HepG2 (cell line): ENCODE results near the gene YIF1A.

Experiments
- CBX5 ChIP-seq: sonication (generic); formaldehyde crosslinking; IDR thresholded peaks from 2 replicates; pipeline ENCODE4 v1.4.0; 2020; ENCODE audit warnings: missing genetic modification reagents, borderline replicate concordance
- FOXA1 ChIP-seq, 2 experiments: fragments of 450-650 bp in 1 of 2; sonication (generic) in 1 of 2; formaldehyde crosslinking in 1 of 2; IDR thresholded peaks; 2 replicates each; pipeline versions ENCODE4 v1.4.0 to v1.6.1; 2016 to 2020; ENCODE audit warnings: missing genetic modification reagents in 1 of 2
- SIN3A ChIP-seq: IDR thresholded peaks from 2 replicates; pipeline ENCODE4 v1.6.1; 2011; ENCODE audit warnings: low read depth, mild to moderate bottlenecking, control low read depth, low read length, borderline replicate concordance
- SRF ChIP-seq: IDR thresholded peaks from 2 replicates; pipeline ENCODE4 v1.6.1; 2011; ENCODE audit warnings: mild to moderate bottlenecking, low read depth, low read length, moderate library complexity
- SUZ12 ChIP-seq: fragments of 150-350 bp; IDR thresholded peaks from 2 replicates; pipeline ENCODE4 v1.6.1; 2014; ENCODE audit warnings: low read depth, low read length
- TAF15 ChIP-seq: fragments of 200-400 bp; formaldehyde crosslinking; IDR thresholded peaks from one replicate; pipeline ENCODE4 v1.6.1; 2018; ENCODE audit warnings: mild to moderate bottlenecking, low read depth, low read length; ENCODE audit not compliant: poor library complexity, severe bottlenecking
- ZBTB33 ChIP-seq: sonication (generic); formaldehyde crosslinking; IDR thresholded peaks from 2 replicates; pipeline ENCODE4 v1.4.0; 2020; ENCODE audit warnings: missing genetic modification reagents
- ZFP82 ChIP-seq: sonication (generic); formaldehyde crosslinking; IDR thresholded peaks from 2 replicates; pipeline ENCODE4 v1.5.1; 2020; ENCODE audit warnings: mild to moderate bottlenecking, missing genetic modification reagents, borderline replicate concordance
- TF ChIP-seq, protein P1 (sequence below): sonication (generic); formaldehyde crosslinking; IDR thresholded peaks from 2 replicates; pipeline ENCODE4 v1.5.0; 2020; ENCODE audit warnings: mild to moderate bottlenecking, missing genetic modification reagents, moderate library complexity
- TF ChIP-seq, protein P2 (sequence below): sonication (generic); formaldehyde crosslinking; IDR thresholded peaks from 2 replicates; pipeline ENCODE4 v1.4.0; 2020; ENCODE audit warnings: mild to moderate bottlenecking, missing genetic modification reagents

DNA sequence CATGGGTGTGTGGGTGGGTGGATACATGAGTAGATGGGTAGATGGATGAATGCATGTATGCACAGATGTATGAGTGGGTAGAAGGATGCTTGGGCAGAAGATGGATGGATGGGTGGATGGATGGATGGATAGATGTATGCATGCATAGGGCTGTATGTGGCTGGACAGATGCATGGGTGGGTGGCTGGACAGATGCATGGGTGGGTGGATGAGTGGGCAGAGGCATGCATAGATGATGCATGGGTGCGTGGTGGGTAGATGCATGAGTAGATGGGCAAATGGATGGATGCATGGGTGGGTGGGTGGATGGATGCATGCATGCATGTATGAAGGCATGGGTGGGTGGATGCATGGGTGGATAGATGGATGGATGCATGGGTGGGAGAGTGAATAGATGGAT, 34.7 kb upstream of the YIF1A start:
- TF ChIP-seq SUZ12 (no peak), TAF15 (no peak), SIN3A (no peak), ZBTB33 (CRISPR knock-in tag) (no peak), SRF (no peak), FOXA1 (IDR thresholded peaks at IDR 0.05) (no peak), FOXA1 (CRISPR knock-in tag; IDR thresholded peaks at IDR 0.05) (no peak), ZFP82 (CRISPR knock-in tag) (no peak), CBX5 (CRISPR knock-in tag) (no peak)
- TF ChIP-seq, protein P1, sequence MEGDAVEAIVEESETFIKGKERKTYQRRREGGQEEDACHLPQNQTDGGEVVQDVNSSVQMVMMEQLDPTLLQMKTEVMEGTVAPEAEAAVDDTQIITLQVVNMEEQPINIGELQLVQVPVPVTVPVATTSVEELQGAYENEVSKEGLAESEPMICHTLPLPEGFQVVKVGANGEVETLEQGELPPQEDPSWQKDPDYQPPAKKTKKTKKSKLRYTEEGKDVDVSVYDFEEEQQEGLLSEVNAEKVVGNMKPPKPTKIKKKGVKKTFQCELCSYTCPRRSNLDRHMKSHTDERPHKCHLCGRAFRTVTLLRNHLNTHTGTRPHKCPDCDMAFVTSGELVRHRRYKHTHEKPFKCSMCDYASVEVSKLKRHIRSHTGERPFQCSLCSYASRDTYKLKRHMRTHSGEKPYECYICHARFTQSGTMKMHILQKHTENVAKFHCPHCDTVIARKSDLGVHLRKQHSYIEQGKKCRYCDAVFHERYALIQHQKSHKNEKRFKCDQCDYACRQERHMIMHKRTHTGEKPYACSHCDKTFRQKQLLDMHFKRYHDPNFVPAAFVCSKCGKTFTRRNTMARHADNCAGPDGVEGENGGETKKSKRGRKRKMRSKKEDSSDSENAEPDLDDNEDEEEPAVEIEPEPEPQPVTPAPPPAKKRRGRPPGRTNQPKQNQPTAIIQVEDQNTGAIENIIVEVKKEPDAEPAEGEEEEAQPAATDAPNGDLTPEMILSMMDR: no peak
- TF ChIP-seq, protein P2, sequence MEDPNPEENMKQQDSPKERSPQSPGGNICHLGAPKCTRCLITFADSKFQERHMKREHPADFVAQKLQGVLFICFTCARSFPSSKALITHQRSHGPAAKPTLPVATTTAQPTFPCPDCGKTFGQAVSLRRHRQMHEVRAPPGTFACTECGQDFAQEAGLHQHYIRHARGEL (CRISPR knock-in tag): no peak
